Endothelial cell of umbilical vein (primary cell): ENCODE data around the gene EFHD2. TPM values are rescaled to one million over a fixed set of nuclear protein-coding genes. Genes with fewer than 3 reads are reported as not detected.

Experiments
- BruUV-seq: library from RNA; stranded (reverse); fragments of 400-500 nt; replicated peaks from 2 replicates; lab custom pipeline; 2021; lab: Mats Ljungman, UMichigan
- CTCF ChIA-PET: fragments of 300-600, 350-600 bp; sonication (Branson Sonifier 250); formaldehyde crosslinking; loops from one replicate; lab custom pipeline; 2021; ENCODE audit warnings: antibody characterized with exemption, inconsistent platforms; lab: Charles Lee
- POLR2A ChIA-PET: fragments of 300-600, 350-600 bp; sonication (Branson Sonifier 250); formaldehyde crosslinking; loops from one replicate; lab custom pipeline; 2021; ENCODE audit warnings: antibody characterized with exemption, inconsistent platforms; lab: Charles Lee
- DNase-seq: peaks from one replicate; pipeline ENCODE4 v3.0.0-alpha.2; 2011; ENCODE audit warnings: low read depth, low spot score
- FAIRE-seq: peaks from 2 replicates; lab custom pipeline; 2011; peaks lifted over from hg19 to GRCh38; lab: Jason Lieb, UNC
- H2AFZ ChIP-seq: 2 replicates; pipeline ENCODE4 v1.6.0; 2012; ENCODE audit warnings: low read depth, low read length, control low read depth, inconsistent platforms
- H3K27ac ChIP-seq: 2 replicates; pipeline ENCODE4 v1.5.1; 2011; ENCODE audit warnings: low read depth, mild to moderate bottlenecking, control low read depth, low read length, moderate library complexity; ENCODE audit not compliant: insufficient read depth
- H3K27me3 ChIP-seq, 2 experiments: 2 replicates each; pipeline versions ENCODE4 v1.6.0 to v1.6.1; 2011; ENCODE audit warnings: low read length in 2 of 2, mixed read lengths in 1 of 2; ENCODE audit not compliant: control insufficient read depth in 2 of 2, insufficient read depth in 2 of 2
- H3K36me3 ChIP-seq, 2 experiments: 2 replicates in 1 of 2; 3 replicates in 1 of 2; pipeline ENCODE4 v1.5.1; 2011; ENCODE audit warnings: low read length in 2 of 2, mild to moderate bottlenecking in 1 of 2, moderate library complexity in 1 of 2; ENCODE audit not compliant: control insufficient read depth in 2 of 2, insufficient read depth in 2 of 2; ENCODE audit errors: extremely low read depth in 1 of 2
- H3K4me1 ChIP-seq: 3 replicates; pipeline ENCODE4 v1.5.1; 2011; ENCODE audit warnings: mild to moderate bottlenecking, low read length; ENCODE audit not compliant: control insufficient read depth, insufficient read depth; ENCODE audit errors: extremely low read depth
- H3K4me2 ChIP-seq: 2 replicates; pipeline ENCODE4 v1.6.1; 2011; ENCODE audit warnings: low read length, control low read depth, mixed read lengths; ENCODE audit not compliant: insufficient read depth
- H3K4me3 ChIP-seq, 3 experiments: fragments of 200-600 bp in 1 of 3; sonication (generic), shearing (Covaris generic) in 1 of 3; replicated peaks in 1 of 3; 2 replicates each; pipeline ENCODE4 v1.5.1; 2011 to 2016; ENCODE audit warnings: control low read depth in 3 of 3, low read length in 3 of 3, mild to moderate bottlenecking in 2 of 3, inconsistent platforms in 1 of 3, low read depth in 1 of 3, moderate library complexity in 1 of 3; ENCODE audit not compliant: insufficient read depth in 1 of 3
- H3K79me2 ChIP-seq: 2 replicates; pipeline ENCODE4 v1.6.0; 2012; ENCODE audit warnings: low read length, inconsistent platforms; ENCODE audit not compliant: control insufficient read depth, insufficient read depth
- H3K9ac ChIP-seq: replicated peaks from 2 replicates; pipeline ENCODE3; 2011; ENCODE audit warnings: low read length, control low read depth; ENCODE audit not compliant: insufficient read depth; ENCODE audit errors: extremely low read depth
- H3K9me1 ChIP-seq: replicated peaks from 3 replicates; pipeline ENCODE4 v1.6.0; 2011; ENCODE audit warnings: mild to moderate bottlenecking, low read length; ENCODE audit not compliant: control insufficient read depth, insufficient read depth; ENCODE audit errors: extremely low read depth
- H3K9me3 ChIP-seq: replicated peaks from 2 replicates; pipeline ENCODE4 v1.5.1; 2012; ENCODE audit warnings: low read length, inconsistent platforms; ENCODE audit not compliant: control insufficient read depth, insufficient read depth
- H4K20me1 ChIP-seq: replicated peaks from 2 replicates; pipeline ENCODE3; 2011; ENCODE audit warnings: mild to moderate bottlenecking, low read length; ENCODE audit not compliant: control insufficient read depth, insufficient read depth; ENCODE audit errors: extremely low read depth
- EZH2 ChIP-seq: IDR thresholded peaks from 2 replicates; pipeline ENCODE4 v1.6.1; 2012; ENCODE audit warnings: borderline replicate concordance, low read depth, mild to moderate bottlenecking, moderate library complexity, low read length, inconsistent platforms; ENCODE audit not compliant: severe bottlenecking
- FOS ChIP-seq: IDR thresholded peaks from 2 replicates; pipeline ENCODE4 v1.6.1; 2011; ENCODE audit warnings: mild to moderate bottlenecking, low read length, moderate library complexity, borderline replicate concordance; ENCODE audit not compliant: insufficient read depth
- GATA2 ChIP-seq: IDR thresholded peaks from 2 replicates; pipeline ENCODE4 v1.7.0; 2011; ENCODE audit warnings: low read depth, mild to moderate bottlenecking, moderate library complexity, mixed read lengths, low read length; ENCODE audit not compliant: insufficient read length, insufficient read depth
- JUN ChIP-seq: IDR thresholded peaks from 2 replicates; pipeline ENCODE4 v1.6.1; 2011; ENCODE audit warnings: borderline replicate concordance, low read depth; ENCODE audit not compliant: insufficient read length, insufficient read depth
- MAX ChIP-seq: IDR thresholded peaks from 2 replicates; pipeline ENCODE4 v1.6.1; 2011; ENCODE audit not compliant: insufficient read depth, insufficient read length
- MYC ChIP-seq: IDR thresholded peaks from one replicate; pipeline ENCODE4 v1.6.1; 2011; ENCODE audit warnings: mild to moderate bottlenecking, low read depth, low read length
- POLR2A ChIP-seq: IDR thresholded peaks from 2 replicates; pipeline ENCODE4 v1.6.1; 2012; ENCODE audit warnings: low read depth, mild to moderate bottlenecking, control low read depth, low read length
- POLR2AphosphoS5 ChIP-seq: IDR thresholded peaks from 2 replicates; pipeline ENCODE4 v1.6.1; 2012; ENCODE audit warnings: low read depth, mild to moderate bottlenecking, control low read depth, low read length, moderate library complexity; ENCODE audit not compliant: insufficient read depth
- dilution Hi-C: fragments of 300-500 bp; cut with MboI; formaldehyde crosslinking; loops from one replicate; pipeline ENCODE4 v1.15.0; 2019; ENCODE audit warnings: low sequenced_read_pairs; ENCODE audit not compliant: extremely low pct_ligation_motif_present
- intact Hi-C: fragments of 100-400 bp; cut with micrococcal nuclease; formaldehyde crosslinking; loops from one replicate; pipeline ENCODE4 v1.10.0; 2022
- polyA plus RNA-seq, 4 experiments: library from polyadenylated mRNA; depleted of rRNA in 3 of 4; stranded (reverse) in 3 of 4; unstranded in 1 of 4; fragments of >200 nt; gene quantifications; 2 replicates each; pipeline versions ENCODE4 v1.2.1 to v1.2.3, GENCODE V29; 2011 to 2012; ENCODE audit warnings: missing spikeins in 1 of 4
- total RNA-seq: library from RNA; stranded (reverse); gene quantifications from 2 replicates; pipeline ENCODE4 v1.2.3, GENCODE V29; 2021
- TF ChIP-seq, protein P1 (sequence below), 2 donors: IDR thresholded peaks; 1 replicate in 1 of 2; 2 replicates in 1 of 2; pipeline ENCODE4 v1.5.1; 2011; ENCODE audit warnings: low read length in 2 of 2, mild to moderate bottlenecking in 2 of 2, moderate library complexity in 2 of 2, control low read depth in 1 of 2, inconsistent platforms in 1 of 2, low read depth in 1 of 2; ENCODE audit not compliant: insufficient read depth in 1 of 2; ENCODE audit errors: extremely low read depth in 1 of 2

EFHD2 gene
- total and polyA plus RNA-seq, 2 donors (not counting 3 experiments of a cell fraction or from before 2014, with no cell fraction given): 50.2 to 73.5 TPM

- Histone ChIP-seq H4K20me1 (no peaks in the 10 kb centered on the region), H3K9me1 (no peaks in the 10 kb centered on the region), H3K27ac (no peak overlapping the region), H3K36me3 (peaks cover 0 to 4% of the 10 kb centered on the region in 2 experiments), H3K4me3 (no peak overlapping the region), H3K4me2 (no peak overlapping the region), H2AFZ (no peak overlapping the region), H3K9ac (no peak overlapping the region), H3K79me2 (peaks cover 77% of the 10 kb centered on the region), H3K4me1 (peaks cover 65% of the 10 kb centered on the region), H3K9me3 (no peaks in the 10 kb centered on the region), H3K27me3 (no peaks in the 10 kb centered on the region)
- no TSS peak for BruUV-seq
- no peak for FAIRE-seq
- POLR2A ChIA-PET: no interaction called here
- no peak for TF ChIP-seq GATA2
- no peak for TF ChIP-seq MYC
- TF ChIP-seq, protein P1, sequence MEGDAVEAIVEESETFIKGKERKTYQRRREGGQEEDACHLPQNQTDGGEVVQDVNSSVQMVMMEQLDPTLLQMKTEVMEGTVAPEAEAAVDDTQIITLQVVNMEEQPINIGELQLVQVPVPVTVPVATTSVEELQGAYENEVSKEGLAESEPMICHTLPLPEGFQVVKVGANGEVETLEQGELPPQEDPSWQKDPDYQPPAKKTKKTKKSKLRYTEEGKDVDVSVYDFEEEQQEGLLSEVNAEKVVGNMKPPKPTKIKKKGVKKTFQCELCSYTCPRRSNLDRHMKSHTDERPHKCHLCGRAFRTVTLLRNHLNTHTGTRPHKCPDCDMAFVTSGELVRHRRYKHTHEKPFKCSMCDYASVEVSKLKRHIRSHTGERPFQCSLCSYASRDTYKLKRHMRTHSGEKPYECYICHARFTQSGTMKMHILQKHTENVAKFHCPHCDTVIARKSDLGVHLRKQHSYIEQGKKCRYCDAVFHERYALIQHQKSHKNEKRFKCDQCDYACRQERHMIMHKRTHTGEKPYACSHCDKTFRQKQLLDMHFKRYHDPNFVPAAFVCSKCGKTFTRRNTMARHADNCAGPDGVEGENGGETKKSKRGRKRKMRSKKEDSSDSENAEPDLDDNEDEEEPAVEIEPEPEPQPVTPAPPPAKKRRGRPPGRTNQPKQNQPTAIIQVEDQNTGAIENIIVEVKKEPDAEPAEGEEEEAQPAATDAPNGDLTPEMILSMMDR (IDR thresholded peaks at IDR 0.05; ENCODE audit: extremely low read depth in 1 of 2, insufficient read depth in 1 of 2, low read depth in 1 of 2, low read length in 2 of 2): no peak
- no peak for TF ChIP-seq MAX
- no peak for TF ChIP-seq JUN
- TF ChIP-seq EZH2: no peak
- no peak for TF ChIP-seq POLR2A
- TF ChIP-seq FOS: no peak
- TF ChIP-seq POLR2AphosphoS5: no peak
- intact Hi-C loops (loop anchor here (10.0 kb wide), 1 partner anchor 410 kb away; no protein-coding TSS in a partner anchor), dilution Hi-C loops (loop anchor here (10.0 kb wide), 1 partner anchor 90 kb away; no protein-coding TSS in a partner anchor)
- no peak for DNase-seq
- CTCF ChIA-PET: interaction anchor here (0.8 to 3.5 kb wide), 3 partner anchors 16 to 91 kb away, joined by 3 to 15 read pairs (median 4); no protein-coding TSS in a partner anchor
These were observed 4.8 kb downstream of the EFHD2 start for GRCh38 chr1:15414445-15414983.
